Loucy (cell line): ENCODE data around the gene FBXW12.

Experiments
- EZH2phosphoT487 ChIP-seq: fragments of 200-600 bp; IDR thresholded peaks from 2 replicates; pipeline ENCODE4 v1.6.1; 2018; ENCODE audit warnings: antibody characterized with exemption, mild to moderate bottlenecking, moderate library complexity, borderline replicate concordance
- TF ChIP-seq, protein P1 (sequence below): fragments of 200-600 bp; sonication (generic); conservative IDR thresholded peaks from 2 replicates; pipeline ENCODE4 v1.5.1; 2014; ENCODE audit warnings: mild to moderate bottlenecking, antibody characterized with exemption, low read length

DNA sequence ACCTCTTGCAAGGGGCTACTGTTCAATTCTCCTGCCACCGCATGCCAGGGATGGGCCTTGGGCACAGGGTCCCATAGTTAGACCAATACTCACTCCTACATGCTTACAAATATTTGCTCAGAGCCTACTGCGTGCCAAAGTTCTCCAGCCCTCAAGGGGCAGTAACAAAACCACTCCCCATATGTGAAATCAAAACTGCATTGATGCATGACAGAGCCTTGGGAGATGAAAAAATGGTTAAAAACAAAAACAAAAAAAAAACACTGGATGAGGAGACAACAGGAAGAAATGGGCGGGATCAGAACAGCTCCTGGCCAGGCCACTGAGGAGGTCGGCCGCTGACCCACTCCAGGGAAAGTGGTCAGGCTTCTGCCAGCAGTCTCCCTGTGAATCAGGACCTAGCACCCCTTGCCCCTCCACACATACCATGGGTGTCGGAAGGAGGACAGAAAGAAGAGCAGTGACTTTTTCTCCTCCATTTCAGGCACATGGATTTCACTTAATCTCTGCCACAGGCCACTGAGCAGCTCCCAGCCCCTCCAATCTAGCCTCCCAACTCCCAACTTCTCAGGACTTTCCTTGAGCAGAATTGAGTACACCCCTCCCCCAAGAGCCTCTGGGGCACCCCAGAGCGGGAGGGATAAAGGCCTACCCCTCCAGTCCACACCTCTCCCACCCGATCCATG lies 55.1 kb downstream of the FBXW12 start:
- TF ChIP-seq, protein P1, sequence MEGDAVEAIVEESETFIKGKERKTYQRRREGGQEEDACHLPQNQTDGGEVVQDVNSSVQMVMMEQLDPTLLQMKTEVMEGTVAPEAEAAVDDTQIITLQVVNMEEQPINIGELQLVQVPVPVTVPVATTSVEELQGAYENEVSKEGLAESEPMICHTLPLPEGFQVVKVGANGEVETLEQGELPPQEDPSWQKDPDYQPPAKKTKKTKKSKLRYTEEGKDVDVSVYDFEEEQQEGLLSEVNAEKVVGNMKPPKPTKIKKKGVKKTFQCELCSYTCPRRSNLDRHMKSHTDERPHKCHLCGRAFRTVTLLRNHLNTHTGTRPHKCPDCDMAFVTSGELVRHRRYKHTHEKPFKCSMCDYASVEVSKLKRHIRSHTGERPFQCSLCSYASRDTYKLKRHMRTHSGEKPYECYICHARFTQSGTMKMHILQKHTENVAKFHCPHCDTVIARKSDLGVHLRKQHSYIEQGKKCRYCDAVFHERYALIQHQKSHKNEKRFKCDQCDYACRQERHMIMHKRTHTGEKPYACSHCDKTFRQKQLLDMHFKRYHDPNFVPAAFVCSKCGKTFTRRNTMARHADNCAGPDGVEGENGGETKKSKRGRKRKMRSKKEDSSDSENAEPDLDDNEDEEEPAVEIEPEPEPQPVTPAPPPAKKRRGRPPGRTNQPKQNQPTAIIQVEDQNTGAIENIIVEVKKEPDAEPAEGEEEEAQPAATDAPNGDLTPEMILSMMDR, result no peak
- TF ChIP-seq EZH2phosphoT487, result no peak
